ENCODE results near the gene MIA. TPM values are rescaled to one million over a fixed set of nuclear protein-coding genes. Genes with fewer than 3 reads are reported as not detected.
"Not testable (repeated sequence)": the region's sequence is repeated elsewhere in the genome, so short reads cannot be mapped to it uniquely, and the experiment has no call there.

Gene MIA
- total RNA-seq, 1 experiment from 2014 or later: not detected

- peak; percentile 62 for DNase-seq (ENCODE audit: low read depth)
These were observed 43.4 kb downstream of the MIA start for GRCh38 chr19:40818480-40819399.

- not testable (repeated sequence) for DNase-seq (ENCODE audit: low read depth)
These were observed 44.3 kb downstream of the MIA start for GRCh38 chr19:40819479-40820234.

GRCh38 chr19:40822161-40822560 is 46.8 kb downstream of the MIA start:
- no peak for DNase-seq (ENCODE audit: low read depth)

DNA sequence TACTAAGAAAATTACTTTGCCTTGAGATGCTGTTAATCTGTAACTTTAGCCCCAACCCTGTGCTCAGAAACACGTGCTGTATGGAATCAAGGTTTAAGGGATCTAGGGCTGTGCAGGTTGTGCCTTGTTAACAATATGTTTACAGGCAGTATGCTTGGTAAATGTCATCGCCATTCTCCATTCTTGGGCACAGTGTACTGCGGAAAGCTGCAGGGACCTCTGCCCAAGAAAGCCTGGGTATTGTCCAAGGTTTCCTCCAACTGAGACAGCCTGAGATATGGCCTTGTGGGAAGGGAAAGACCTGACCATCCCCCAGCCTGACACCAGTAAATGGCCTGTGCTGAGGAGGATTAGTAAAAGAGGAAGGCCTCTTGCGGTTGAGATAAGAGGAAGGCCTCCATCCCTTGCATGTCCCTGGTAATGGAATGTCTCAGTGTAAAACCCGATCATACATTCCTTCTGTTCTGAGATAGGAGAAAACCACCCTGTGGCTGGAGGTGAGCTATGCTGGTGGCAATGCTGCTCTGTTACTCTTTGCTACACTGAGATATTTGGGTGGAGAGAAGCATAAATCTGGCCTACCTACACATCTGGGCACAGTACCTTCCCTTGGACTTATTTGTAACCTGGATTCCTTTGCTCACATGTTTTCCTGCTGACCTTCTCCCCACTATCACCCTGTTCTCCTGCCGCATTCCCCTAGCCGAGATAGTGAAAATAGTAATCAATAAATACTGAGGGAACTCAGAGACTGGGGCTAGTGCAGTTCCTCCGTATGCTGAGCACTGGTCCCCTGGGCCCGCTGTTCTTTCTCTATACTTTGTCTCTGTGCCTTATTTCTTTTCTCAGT is 47.6 kb downstream of the MIA start:
- peak; percentile 49 for DNase-seq (ENCODE audit: low read depth)

- DNase-seq (ENCODE audit: low read depth): not testable (repeated sequence)
These were observed 49.6 kb downstream of the MIA start for GRCh38 chr19:40824916-40825315.

DNA sequence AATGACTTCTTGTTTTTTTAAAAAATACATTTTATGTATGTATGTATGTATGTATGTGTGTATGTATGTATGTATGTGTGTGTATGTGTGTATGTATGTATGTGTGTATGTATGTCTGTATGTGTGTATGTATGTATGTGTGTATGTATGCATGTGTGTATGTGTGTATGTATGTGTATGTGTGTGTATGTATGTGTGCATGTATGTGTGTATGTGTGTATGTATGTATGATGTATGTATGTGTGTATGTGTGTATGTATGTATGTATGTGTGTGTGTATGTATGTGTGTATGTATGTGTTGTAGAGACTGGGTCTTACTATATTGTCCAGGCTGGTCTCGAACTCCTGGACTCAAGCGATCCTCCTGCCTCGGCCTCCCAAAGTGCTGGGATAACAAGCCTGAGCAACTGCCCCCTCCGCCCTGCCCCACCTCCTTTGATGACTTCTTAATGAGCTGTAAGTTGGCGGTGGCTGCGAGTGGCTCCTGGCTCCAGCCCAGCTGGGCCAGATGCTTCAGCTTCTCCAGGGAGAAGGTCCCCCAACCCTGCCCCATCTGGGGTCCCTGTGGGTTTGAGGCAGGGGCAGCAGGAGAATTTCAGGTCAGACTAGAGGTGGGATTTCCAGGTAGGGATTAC is 50.3 kb downstream of the MIA start:
- not testable (repeated sequence) for DNase-seq (ENCODE audit: low read depth)

GRCh38 chr19:40826312-40826698 is 51.0 kb downstream of the MIA start:
- not testable (repeated sequence) for DNase-seq (ENCODE audit: low read depth)

GRCh38 chr19:40826699-40827385 is 51.5 kb downstream of the MIA start:
- not testable (repeated sequence) for DNase-seq (ENCODE audit: low read depth)

Other genes with a start within 250 kb of the MIA start
- 40.6 and 134 TPM in 2 replicates for gene SHKBP1, start 198.6 kb upstream of the MIA start, total RNA-seq (2014; rRNA removed; shearing (Covaris generic))
- 16.4 and 26.0 TPM in 2 replicates for gene LTBP4, start 174.2 kb upstream of the MIA start, total RNA-seq (2014; rRNA removed; shearing (Covaris generic))
- gene NUMBL, start 84.9 kb upstream of the MIA start, total RNA-seq (2014; rRNA removed; shearing (Covaris generic)): 16.4 and 22.7 TPM in 2 replicates
- 20.0 and 31.0 TPM in 2 replicates for gene COQ8B, start 58.6 kb upstream of the MIA start, total RNA-seq (2014; rRNA removed; shearing (Covaris generic))
- 4.9 and 5.3 TPM in 2 replicates for gene ITPKC, start 58.4 kb upstream of the MIA start, total RNA-seq (2014; rRNA removed; shearing (Covaris generic))
- gene ACTMAP, start 25.0 kb upstream of the MIA start, total RNA-seq (2014; rRNA removed; shearing (Covaris generic)): 0.51 TPM in 1 of 2 replicates, not detected in the other
- gene SNRPA, start 24.3 kb upstream of the MIA start, total RNA-seq (2014; rRNA removed; shearing (Covaris generic)): 64.1 and 71.0 TPM in 2 replicates
- 32.4 and 34.4 TPM in 2 replicates for gene RAB4B, start 2.7 kb downstream of the MIA start, total RNA-seq (2014; rRNA removed; shearing (Covaris generic))
- 46.0 and 54.7 TPM in 2 replicates for gene EGLN2, start 23.7 kb downstream of the MIA start, total RNA-seq (2014; rRNA removed; shearing (Covaris generic))
- not detected in 2 replicates for gene CYP2A6, start 74.9 kb downstream of the MIA start, total RNA-seq (2014; rRNA removed; shearing (Covaris generic))
- gene CYP2A7, start 106.7 kb downstream of the MIA start, total RNA-seq (2014; rRNA removed; shearing (Covaris generic)): not detected in 2 replicates
- gene CYP2B6, start 215.8 kb downstream of the MIA start, total RNA-seq (2014; rRNA removed; shearing (Covaris generic)): not detected in 2 replicates

Data from Daoy (cell line).